ENCODE measurements around the gene PURB. TPM values are rescaled to one million over a fixed set of nuclear protein-coding genes. Genes with fewer than 3 reads are reported as not detected.

The PURB gene
- total and polyA plus RNA-seq, 9 of the 15 experiments (the other 6 are each of a cell fraction or from before 2014, with no cell fraction given), result 1.6 to 14.1 (median 8.8) TPM

GRCh38 chr7:44846816-44847508 is 38.4 kb downstream of the PURB start (continued):
- no peak for TF ChIP-seq E2F4 (CRISPR knock-in tag; IDR thresholded peaks at IDR 0.05; ENCODE audit: low read depth)
- no peak for TF ChIP-seq NCOA1 (IDR thresholded peaks at IDR 0.05; ENCODE audit: low read depth)
- peak in 1 of 2 experiments; percentile 70; a peak in 2 of 4 replicates for TF ChIP-seq TBL1XR1 (IDR thresholded peaks at IDR 0.05; ENCODE audit: low read length in 2 of 2)
- TF ChIP-seq EHMT2 (IDR thresholded peaks at IDR 0.05), result 0 out of 2 replicates have a peak, but pooled peaks have one; percentile 14
- no peak for TF ChIP-seq ZNF280A (IDR thresholded peaks at IDR 0.05; ENCODE audit: low read depth, partially characterized antibody)
- TF ChIP-seq MEF2D (tag; conservative IDR thresholded peaks at IDR 0.05; ENCODE audit: low read depth), result no peak
- no peak for TF ChIP-seq EGR1 (conservative IDR thresholded peaks at IDR 0.05)
- no peak for TF ChIP-seq ID3 (CRISPR knock-in tag; IDR thresholded peaks at IDR 0.05)
- peak; percentile 28; the same call in 1 of the 2 replicates for TF ChIP-seq ID3 (tag; IDR thresholded peaks at IDR 0.05)
- no peak for TF ChIP-seq HEY1 (CRISPR knock-in tag; IDR thresholded peaks at IDR 0.05; ENCODE audit: borderline replicate concordance)

Data from K562 (cell line).